ENCODE measurements around the gene TMEM214.
A peak's percentile ranks its signal among the peaks of the same experiment; 100 is the strongest.

TMEM214 gene

DNA sequence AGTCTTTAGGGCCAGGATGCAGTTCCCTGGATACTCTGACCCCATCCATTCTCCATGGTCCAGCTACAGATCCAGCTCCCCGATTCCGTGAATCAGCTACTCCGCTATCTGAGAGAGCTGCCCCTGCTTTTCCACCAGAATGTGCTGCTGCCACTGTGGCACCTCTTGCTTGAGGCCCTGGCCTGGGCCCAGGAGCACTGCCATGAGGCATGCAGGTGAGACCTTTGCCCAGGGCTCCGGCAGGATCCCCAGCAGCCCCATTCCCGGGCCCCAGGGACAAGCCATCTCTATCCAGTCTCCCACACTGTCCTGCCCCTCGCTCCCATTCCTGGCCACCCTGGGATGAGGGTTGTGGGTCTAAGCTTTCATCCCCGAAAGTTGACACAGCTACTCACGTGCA lies 7.5 kb downstream of the TMEM214 start:
- DNase-seq = no peak

DNA sequence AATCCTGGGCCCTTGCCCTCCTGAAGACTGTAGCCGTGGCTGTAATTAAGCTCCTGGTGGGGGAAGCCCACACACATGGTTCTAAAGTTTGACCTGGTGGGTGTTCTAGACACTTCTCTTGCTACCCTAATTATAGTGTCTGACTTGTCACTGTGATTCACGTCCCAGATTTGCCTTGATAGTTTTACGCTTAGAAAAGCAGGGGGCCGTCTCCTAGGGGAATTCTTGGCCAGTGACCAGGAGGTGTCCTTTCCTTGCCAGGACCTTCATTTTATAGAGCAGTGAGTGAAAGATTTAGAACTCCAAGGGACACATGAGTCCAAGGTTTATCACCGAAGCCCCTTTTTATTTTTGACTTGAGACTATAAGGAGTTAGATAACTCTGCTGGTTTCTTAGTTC lies 9.0 kb downstream of the TMEM214 start:
- DNase-seq = no peak

DNA sequence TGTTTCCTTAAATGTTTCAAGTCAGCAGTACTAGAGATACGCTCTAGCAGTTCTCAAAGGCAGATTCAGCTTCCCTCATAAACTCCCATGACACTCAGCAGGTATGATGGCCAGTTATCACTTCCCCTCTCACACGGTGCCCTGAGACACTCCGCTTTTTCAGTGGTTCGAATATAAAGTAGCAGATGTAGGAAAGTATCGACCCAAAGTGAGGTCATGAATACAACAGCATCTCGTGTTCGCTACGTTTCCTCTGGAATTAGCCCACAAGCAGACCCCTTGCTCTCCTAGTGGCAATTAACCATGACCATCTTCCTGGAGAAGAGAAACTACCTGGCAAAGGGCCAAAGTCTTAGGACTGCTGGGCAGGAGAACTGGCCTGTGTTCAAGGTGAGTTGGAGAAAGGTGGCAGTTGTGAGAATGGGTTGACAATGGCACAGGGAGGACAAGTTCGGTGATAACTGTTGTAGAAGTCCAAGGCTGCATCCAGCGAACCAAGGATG lies 9.4 kb downstream of the TMEM214 start:
- no peak for DNase-seq

DNA sequence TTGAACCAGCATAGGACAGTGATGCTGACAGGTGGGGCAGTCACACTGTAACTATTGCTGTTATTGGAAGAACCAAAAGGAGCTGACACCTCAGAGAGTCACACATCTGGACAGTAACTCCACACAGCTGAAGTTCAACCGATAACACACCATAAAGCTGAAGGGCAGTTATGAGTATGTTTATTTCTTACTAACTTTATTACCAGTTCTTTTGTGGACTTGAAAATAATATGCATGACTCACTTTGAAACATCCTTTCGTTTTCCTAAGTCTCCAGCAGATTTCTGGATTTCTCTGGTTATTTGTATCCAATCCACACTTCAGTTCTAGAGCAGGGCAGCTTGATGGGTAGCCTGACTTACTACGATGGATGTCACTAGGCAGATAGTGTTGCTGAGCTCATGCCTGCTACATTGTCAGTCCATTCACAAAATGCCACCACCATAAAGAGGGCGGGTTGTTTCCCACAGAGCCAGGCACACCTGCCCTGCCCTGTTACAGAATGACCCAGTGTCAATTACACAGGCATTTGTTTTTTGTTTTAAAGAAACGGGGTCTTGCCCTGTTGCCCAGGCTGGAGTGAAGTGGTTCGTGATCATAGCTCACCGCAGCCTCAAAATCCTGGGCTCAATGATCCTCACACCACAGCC lies 10.3 kb downstream of the TMEM214 start:
- DNase-seq = no peak

DNA sequence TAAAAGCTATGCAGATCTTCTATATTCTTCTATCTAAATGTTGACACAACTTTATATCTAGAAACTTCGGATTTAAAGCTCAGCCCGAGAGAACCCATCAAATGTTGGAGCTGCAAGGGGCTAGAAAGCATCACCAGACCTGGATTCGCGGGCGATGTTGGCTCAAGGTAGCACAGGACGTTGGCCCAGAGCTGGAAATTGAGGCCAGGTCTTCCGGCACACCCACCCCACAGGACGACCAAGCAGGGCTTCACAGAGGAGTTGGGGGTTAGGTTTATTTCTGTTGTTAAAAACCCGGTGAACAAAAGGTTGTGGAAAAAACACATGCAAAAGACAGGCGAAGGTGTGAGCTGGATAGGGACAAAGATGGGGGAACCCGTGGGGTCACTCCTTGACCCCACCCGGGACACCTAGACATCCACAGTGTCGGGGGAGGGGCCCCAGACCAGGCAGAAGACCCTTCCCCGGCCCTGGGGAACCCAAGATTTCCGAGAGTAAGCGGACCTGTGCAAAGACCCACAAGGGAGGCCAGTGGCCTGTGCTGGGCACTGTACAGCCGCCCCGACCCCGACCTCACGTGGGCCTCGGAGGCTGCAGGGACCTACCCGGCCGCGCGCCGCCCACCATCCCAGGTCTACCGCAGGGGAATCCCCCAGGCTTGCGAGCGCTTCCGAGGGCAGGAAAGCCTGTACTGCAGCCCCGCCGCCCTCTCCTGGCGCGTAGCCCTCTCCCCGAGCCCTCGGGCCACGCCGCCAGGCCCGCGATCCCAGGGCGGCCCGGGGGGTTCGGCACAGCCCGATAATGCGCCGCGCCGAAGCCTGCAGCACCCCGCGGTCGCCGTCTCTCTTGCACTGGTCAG lies 16.9 kb downstream of the TMEM214 start:
- DNase-seq = peak; percentile 72

DNA sequence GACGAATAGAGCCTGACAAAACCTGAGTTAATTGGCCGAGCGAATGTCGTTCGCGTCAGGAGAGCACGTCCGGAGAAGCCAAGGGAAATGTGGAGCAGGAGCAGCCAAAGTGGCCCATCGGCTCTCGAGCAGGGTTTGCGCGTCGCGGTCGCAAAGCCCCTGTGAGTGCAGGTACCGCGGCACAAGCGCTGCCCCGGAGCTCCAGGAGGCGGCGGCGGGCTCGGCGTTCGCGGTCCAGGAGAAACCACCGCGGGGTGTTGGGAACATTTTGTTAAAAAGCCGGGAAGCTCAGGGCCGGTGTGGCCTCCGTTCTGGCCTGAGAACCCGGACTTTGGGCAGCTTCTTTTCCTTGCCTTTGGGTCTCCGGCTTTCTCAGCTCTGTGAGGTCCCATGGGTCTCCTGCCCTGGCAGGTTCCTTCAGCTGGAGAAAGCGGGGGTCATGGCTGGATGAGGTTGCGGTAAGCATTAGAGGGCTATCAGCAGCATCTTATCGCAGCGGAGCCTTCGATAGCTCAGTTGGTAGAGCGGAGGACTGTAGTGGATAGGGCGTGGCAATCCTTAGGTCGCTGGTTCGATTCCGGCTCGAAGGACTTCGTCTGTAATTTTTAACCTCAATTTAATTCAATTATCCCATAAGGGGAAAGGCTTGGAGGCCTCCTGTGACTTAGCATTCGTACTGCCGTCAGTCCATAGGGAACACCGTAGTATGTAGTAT lies 17.7 kb downstream of the TMEM214 start:
- DNase-seq = peak; percentile 96

- DNase-seq = peak; percentile 99
Measured at GRCh38 chr2:27050996-27051901, 18.5 kb downstream of the TMEM214 start, which contains the start of gene AGBL5. Gene AGBL5, plus strand, starts transcription at chr2:27051668. Its CDS starts 1,291 bp downstream, at chr2:27052959.

DNA sequence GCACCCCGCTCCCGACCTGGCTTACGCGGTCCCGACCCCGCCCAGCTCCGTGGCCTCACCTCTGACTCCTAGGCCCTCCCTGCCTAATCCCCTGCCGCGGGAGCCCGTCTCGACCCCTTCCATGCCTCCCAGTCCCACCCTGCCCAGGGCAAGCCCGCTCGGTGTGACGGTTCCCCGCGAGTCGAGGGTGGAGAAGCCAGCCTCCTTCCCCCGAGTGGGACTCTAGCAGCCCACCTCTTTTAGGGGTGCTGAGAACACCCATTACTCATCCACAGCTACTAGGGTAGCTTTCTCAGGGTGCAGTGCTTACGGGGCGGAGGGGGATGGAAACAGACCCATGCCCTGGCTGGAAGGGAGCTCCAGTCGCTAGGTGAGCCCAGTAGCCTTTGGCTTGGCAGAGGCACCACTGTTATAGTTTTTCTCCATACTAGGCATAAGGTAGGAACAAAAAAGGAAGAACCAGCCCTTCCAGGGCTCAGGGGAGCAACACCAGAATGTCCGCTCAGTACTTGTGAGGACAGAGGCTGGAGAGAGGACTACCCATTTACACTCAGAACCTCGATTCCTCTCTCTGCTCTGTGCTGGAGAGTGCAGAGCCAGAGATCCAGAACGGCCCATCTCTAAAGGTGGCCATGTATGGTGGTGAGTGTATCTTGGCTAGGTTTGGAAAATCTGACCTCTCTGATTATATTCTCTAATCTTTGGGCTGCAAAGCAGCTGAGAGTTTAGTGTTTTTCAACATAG lies 19.3 kb downstream of the TMEM214 start:
- DNase-seq = no peak

DNA sequence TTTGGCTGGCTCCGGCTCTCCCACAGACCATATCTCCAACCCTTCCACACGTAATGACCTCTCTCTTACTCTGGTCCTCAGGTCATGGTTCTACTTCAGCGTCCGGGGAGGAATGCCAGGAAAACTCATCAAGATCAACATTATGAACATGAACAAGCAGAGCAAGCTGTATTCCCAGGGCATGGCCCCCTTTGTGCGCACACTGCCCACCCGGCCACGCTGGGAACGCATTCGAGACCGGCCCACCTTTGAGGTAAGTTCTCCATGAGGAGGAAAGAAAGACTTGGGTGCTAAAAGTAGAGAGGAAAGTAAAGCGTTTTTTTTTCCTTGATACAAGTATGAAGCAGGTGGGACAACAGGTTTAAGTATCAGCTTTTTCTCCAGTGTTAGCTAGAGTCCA lies 20.6 kb downstream of the TMEM214 start:
- DNase-seq = no peak

- no peak for DNase-seq
Measured at GRCh38 chr2:27053776-27054175, 21.0 kb downstream of the TMEM214 start.

DNA sequence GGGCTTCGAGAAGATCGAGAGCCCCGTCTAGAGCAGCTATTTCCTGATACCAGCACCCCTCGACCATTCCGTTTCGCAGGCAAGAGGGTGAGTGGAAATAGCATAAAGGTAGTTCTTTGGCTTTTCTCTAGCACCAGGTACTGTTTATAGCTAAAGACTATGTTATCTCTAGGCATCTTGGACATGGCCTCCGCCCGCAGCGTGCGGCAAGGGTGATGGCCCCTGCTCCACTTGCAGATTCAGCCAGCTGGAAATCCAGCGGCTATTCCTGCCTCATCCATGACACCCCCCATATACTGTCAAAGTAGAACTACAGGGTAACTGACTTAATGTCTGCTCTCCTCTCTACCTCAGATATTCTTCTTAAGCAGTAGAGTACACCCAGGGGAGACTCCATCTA lies 22.0 kb downstream of the TMEM214 start:
- no peak for DNase-seq

- no peak for DNase-seq
Measured at GRCh38 chr2:27057184-27057583, 24.4 kb downstream of the TMEM214 start.

GRCh38 chr2:27058210-27058609 lies 25.4 kb downstream of the TMEM214 start:
- DNase-seq = no peak

- DNase-seq = no peak
Measured at GRCh38 chr2:27059141-27059820, 26.5 kb downstream of the TMEM214 start.

DNA sequence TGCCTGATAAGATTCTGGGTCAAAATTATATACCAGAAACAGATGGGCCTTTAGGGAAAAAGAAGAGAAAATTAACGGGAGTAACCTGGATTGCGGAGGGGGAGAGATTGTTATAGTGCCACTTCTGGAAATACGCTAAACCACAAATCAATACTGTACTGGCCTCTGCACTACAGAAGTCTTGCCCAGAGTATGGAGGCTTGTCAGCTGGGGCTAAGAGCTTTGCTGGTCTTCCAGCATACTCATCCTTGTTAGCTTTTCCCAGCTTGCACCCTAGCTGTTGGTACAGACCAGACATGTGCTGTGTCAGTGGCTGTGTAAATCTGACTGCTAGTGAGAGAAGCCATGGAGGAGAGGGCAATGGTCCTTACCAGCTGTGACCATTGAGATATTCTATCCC lies 27.6 kb downstream of the TMEM214 start:
- no peak for DNase-seq

- no peak for DNase-seq
Measured at GRCh38 chr2:27065128-27065527, 32.4 kb downstream of the TMEM214 start.

DNA sequence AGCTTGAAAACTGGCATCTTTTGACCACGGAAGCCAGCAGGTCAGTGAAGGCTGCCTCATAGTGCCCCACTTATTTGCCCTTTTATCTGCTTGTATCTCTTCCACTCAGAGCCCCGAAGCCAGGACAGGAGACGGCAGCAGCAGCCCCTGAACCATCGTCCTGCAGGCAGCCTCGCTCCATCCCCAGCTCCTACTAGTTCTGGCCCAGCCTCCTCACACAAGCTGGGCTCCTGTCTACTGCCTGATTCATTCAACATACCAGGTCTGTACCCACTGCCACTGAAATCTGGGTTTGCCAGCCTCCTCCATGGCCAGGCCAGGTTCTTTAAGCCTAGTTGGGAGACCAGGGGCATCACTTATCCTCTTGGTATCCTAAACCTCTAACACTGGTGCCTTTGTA lies 34.6 kb downstream of the TMEM214 start:
- no peak for DNase-seq

DNA sequence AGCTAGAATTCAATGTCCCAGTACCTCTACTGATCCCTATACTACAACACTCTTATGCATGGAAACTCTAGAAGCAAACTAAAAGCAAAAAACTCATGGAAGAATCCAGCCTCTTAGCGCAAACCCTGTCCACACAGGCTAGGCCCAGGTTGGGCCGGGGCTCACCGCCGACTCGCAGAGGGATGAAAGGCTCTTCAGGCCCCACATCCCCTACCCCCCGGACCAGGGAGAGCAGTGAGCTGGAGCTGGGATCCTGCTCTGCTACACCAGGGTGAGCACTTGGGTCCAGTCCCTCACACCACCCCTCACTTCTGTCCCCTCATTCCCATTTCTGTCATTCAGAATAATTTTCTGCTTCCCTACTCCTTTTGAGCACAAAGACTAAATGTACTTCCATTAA lies 36.7 kb downstream of the TMEM214 start:
- no peak for DNase-seq

DNA sequence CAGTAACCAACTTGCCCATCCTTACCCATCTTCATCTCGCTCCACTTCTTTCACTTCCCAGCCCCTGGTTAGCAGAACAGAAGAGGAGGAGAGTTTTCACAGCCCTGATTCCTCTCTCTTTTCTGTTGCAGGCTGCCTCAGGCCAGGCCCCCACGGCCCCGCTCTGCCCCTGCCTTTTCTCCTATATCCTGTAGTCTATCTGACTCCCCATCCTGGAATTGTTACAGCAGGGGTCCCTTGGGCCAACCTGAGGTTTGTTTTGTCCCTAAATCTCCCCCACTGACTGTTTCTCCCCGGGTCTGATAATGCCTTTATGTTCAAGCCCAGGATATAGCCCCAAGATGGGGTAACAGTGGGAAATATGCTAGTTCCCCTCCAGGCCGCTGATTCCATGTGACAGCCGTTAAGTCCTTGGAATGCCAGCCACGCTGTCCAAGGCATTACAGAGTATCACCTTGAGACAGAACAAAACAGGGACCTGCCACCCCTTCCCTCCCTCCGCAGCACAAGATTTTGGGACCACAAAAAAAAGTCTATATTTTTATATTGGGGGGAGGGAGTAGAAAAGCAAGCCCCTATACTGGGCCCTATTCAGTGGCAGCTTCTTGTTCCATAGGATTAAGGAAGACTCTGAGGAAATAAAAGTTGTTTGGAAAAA lies 37.3 kb downstream of the TMEM214 start:
- no peak for DNase-seq

- no peak for DNase-seq
Measured at GRCh38 chr2:27070653-27071276, 38.0 kb downstream of the TMEM214 start.
